ENCODE results near the gene SEMA5A.

The SEMA5A gene

DNA sequence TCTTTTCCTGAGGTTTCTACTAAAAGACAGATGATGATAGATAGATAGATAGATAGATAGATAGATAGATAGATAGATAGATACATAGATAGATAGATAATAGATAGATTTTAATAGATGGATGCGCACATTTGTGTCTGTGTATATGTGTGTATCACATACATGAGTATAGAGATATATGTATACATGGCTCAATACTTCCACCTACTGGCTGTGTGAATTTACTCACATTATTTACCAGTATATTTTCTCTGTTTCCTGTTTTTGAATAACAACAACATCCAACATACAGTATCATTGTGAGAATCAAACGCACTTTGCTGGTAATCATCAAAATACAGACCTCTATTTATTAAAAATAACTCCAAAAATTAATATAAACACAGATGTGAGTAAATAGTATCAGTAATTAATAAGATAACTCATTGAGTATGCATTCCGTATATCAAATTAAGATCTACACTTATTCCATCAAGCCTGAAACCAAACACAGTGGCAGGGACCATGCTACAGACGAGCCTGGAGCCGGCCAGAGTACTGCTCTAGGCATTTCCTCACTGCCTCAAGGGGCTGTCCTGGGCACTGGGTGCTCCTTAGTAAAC lies 338.0 kb downstream of the SEMA5A start:
- no peak overlapping the region for H2AFZ ChIP-seq
- no peaks in the 10 kb centered on the region for H3K4me1 ChIP-seq
- no peak overlapping the region for H3K27ac ChIP-seq
- no peaks in the 10 kb centered on the region for H3K79me2 ChIP-seq
- H3K9me3 ChIP-seq (ENCODE audit: control insufficient read depth, low read length), result no peaks in the 10 kb centered on the region
- no peak overlapping the region for H3K4me3 ChIP-seq (ENCODE audit: low read depth, low read length)
- H3K4me2 ChIP-seq (ENCODE audit: low read length), result no peak overlapping the region
- no peaks in the 10 kb centered on the region for H3K36me3 ChIP-seq (ENCODE audit: control insufficient read depth, insufficient read depth, low read length)
- TF ChIP-seq, protein P1, sequence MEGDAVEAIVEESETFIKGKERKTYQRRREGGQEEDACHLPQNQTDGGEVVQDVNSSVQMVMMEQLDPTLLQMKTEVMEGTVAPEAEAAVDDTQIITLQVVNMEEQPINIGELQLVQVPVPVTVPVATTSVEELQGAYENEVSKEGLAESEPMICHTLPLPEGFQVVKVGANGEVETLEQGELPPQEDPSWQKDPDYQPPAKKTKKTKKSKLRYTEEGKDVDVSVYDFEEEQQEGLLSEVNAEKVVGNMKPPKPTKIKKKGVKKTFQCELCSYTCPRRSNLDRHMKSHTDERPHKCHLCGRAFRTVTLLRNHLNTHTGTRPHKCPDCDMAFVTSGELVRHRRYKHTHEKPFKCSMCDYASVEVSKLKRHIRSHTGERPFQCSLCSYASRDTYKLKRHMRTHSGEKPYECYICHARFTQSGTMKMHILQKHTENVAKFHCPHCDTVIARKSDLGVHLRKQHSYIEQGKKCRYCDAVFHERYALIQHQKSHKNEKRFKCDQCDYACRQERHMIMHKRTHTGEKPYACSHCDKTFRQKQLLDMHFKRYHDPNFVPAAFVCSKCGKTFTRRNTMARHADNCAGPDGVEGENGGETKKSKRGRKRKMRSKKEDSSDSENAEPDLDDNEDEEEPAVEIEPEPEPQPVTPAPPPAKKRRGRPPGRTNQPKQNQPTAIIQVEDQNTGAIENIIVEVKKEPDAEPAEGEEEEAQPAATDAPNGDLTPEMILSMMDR (IDR thresholded peaks at IDR 0.05), result peak; percentile 33
- no peaks in the 10 kb centered on the region for H3K27me3 ChIP-seq (ENCODE audit: control insufficient read depth, insufficient read depth, low read length)
- H3K9ac ChIP-seq, result no peak overlapping the region

DNA sequence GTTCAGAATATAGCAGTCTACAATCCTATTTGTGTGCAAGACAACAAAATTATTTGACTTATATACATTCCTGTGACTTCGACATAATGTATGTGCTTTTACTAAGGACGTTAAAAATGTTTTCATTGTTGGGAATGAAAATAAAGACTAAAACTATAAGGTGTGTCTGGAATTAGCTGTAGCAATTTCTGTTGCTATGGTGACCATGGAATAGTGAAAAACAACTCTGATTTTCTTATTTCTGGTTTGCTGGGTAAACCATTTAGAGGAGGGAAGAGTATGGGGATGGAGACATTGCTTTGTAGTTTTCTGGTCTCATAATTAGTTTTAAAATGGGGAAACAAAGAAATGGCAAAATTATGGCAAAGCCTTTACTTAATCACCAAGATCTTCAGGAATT lies 343.2 kb downstream of the SEMA5A start:
- no peak overlapping the region for H3K4me3 ChIP-seq (ENCODE audit: low read depth, low read length)
- no peaks in the 10 kb centered on the region for H3K9me3 ChIP-seq (ENCODE audit: control insufficient read depth, low read length)
- no peak overlapping the region for H3K9ac ChIP-seq
- no peaks in the 10 kb centered on the region for H3K27me3 ChIP-seq (ENCODE audit: control insufficient read depth, insufficient read depth, low read length)
- no peaks in the 10 kb centered on the region for H3K4me1 ChIP-seq
- no peak overlapping the region for H2AFZ ChIP-seq
- no peak overlapping the region for H3K4me2 ChIP-seq (ENCODE audit: low read length)
- no peaks in the 10 kb centered on the region for H3K79me2 ChIP-seq
- TF ChIP-seq, protein P1 (IDR thresholded peaks at IDR 0.05), result no peak
- H3K36me3 ChIP-seq (ENCODE audit: control insufficient read depth, insufficient read depth, low read length), result no peaks in the 10 kb centered on the region
- no peak overlapping the region for H3K27ac ChIP-seq

DNA sequence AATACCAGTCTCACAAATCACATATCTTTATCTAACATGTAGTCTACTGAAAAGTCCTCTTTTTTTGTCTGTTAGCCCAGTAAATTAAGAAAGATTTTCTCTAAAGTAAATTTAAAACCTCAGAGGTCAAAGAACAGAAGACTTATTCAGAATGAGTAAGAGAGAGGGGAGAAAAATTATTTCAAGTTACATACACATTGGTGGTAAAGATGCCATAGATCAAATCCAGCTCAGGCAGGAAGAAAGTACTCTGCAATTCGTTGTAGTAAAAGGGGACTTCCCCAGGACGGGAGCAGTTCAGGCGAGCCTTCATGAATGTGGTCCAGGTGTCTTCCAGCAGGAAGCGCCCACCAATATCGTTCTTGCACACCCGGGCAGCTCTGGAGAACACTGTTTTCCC lies 344.1 kb downstream of the SEMA5A start:
- Histone ChIP-seq H3K9ac (no peak overlapping the region), H3K4me1 (no peaks in the 10 kb centered on the region), H3K9me3 (ENCODE audit: control insufficient read depth, low read length) (no peaks in the 10 kb centered on the region), H2AFZ (no peak overlapping the region), H3K27ac (no peak overlapping the region), H3K27me3 (ENCODE audit: control insufficient read depth, insufficient read depth, low read length) (no peaks in the 10 kb centered on the region), H3K36me3 (ENCODE audit: control insufficient read depth, insufficient read depth, low read length) (no peaks in the 10 kb centered on the region), H3K79me2 (no peaks in the 10 kb centered on the region), H3K4me3 (ENCODE audit: low read depth, low read length) (no peak overlapping the region), H3K4me2 (ENCODE audit: low read length) (no peak overlapping the region)
- TF ChIP-seq, protein P1 (IDR thresholded peaks at IDR 0.05), result no peak

- H3K27me3 ChIP-seq (ENCODE audit: control insufficient read depth, insufficient read depth, low read length), result no peaks in the 10 kb centered on the region
- no peaks in the 10 kb centered on the region for H3K79me2 ChIP-seq
- TF ChIP-seq, protein P1 (IDR thresholded peaks at IDR 0.05), result no peak
- H3K27ac ChIP-seq, result no peak overlapping the region
- no peaks in the 10 kb centered on the region for H3K9me3 ChIP-seq (ENCODE audit: control insufficient read depth, low read length)
- H2AFZ ChIP-seq, result no peak overlapping the region
- H3K9ac ChIP-seq, result no peak overlapping the region
- H3K36me3 ChIP-seq (ENCODE audit: control insufficient read depth, insufficient read depth, low read length), result no peaks in the 10 kb centered on the region
- H3K4me3 ChIP-seq (ENCODE audit: low read depth, low read length), result no peak overlapping the region
- no peaks in the 10 kb centered on the region for H3K4me1 ChIP-seq
- no peak overlapping the region for H3K4me2 ChIP-seq (ENCODE audit: low read length)
These were observed 344.9 kb downstream of the SEMA5A start for GRCh38 chr5:9201011-9201410.

DNA sequence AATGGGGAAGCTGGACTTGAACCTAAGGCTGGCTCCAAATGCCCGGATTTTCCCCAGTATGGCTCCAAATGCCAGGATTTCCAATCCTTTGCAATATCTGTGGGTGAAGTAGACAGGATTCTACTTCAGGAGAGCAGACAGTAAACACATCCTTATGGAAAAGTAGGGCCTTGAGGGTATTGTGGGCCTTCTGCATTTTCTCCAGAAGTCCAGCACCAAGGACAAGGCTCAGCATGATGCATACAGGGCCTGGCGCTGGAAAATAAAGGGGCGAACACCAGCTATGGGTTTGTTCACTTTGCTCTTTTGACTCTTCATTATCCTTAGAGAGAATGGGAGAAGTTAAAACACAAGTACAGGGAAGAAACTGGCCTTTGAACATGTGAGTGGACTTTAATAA lies 347.5 kb downstream of the SEMA5A start:
- H3K9ac ChIP-seq, result no peak overlapping the region
- TF ChIP-seq, protein P1 (IDR thresholded peaks at IDR 0.05), result no peak

More for the DNA sequence above, 347.5 kb downstream of the SEMA5A start:
- Histone ChIP-seq H3K27me3 (ENCODE audit: control insufficient read depth, insufficient read depth, low read length) (no peaks in the 10 kb centered on the region), H3K4me1 (no peaks in the 10 kb centered on the region), H2AFZ (no peak overlapping the region), H3K4me2 (ENCODE audit: low read length) (no peak overlapping the region), H3K4me3 (ENCODE audit: low read depth, low read length) (no peak overlapping the region), H3K36me3 (ENCODE audit: control insufficient read depth, insufficient read depth, low read length) (no peaks in the 10 kb centered on the region), H3K79me2 (no peaks in the 10 kb centered on the region), H3K27ac (no peak overlapping the region), H3K9me3 (ENCODE audit: control insufficient read depth, low read length) (no peaks in the 10 kb centered on the region)
